ENCODE results near the gene AFDN.

GRCh38 chr6:167956983-167957492 lies 130.3 kb downstream of the AFDN start:
- no peak for TF ChIP-seq CTCF (IDR thresholded peaks at IDR 0.05; ENCODE audit: low read length)
- TF ChIP-seq EZH2 (optimal IDR thresholded peaks at IDR 0.05; ENCODE audit: low read depth, low read length), result no peak
- TF ChIP-seq EZH2phosphoT487 (IDR thresholded peaks at IDR 0.05; ENCODE audit: low read length), result no peak

Measured in MM.1S (cell line).